CD1c-positive myeloid dendritic cell (primary cell): ENCODE measurements around the gene TRPV6.

ENCODE experiments used
- DNase-seq: peaks from one replicate; pipeline ENCODE4 v3.0.0-alpha.2; 2016; ENCODE audit errors: extremely low spot score

The TRPV6 gene

GRCh38 chr7:142883571-142884285 lies 1.8 kb downstream of the TRPV6 start:
- DNase-seq, result no peak

- no peak for DNase-seq
Observed at GRCh38 chr7:142883145-142883544, 2.4 kb downstream of the TRPV6 start.

- no peak for DNase-seq
Observed at GRCh38 chr7:142882338-142882678, 3.2 kb downstream of the TRPV6 start.

GRCh38 chr7:142881586-142882337 lies 3.8 kb downstream of the TRPV6 start:
- no peak for DNase-seq

GRCh38 chr7:142880876-142881505 lies 4.6 kb downstream of the TRPV6 start:
- peak; percentile 63 for DNase-seq

- no peak for DNase-seq
Observed at GRCh38 chr7:142879060-142879459, 6.5 kb downstream of the TRPV6 start.

GRCh38 chr7:142878315-142878714 lies 7.2 kb downstream of the TRPV6 start:
- no peak for DNase-seq

GRCh38 chr7:142876991-142877910 lies 8.3 kb downstream of the TRPV6 start:
- no peak for DNase-seq

GRCh38 chr7:142876236-142876960 lies 9.1 kb downstream of the TRPV6 start:
- no peak for DNase-seq

DNA sequence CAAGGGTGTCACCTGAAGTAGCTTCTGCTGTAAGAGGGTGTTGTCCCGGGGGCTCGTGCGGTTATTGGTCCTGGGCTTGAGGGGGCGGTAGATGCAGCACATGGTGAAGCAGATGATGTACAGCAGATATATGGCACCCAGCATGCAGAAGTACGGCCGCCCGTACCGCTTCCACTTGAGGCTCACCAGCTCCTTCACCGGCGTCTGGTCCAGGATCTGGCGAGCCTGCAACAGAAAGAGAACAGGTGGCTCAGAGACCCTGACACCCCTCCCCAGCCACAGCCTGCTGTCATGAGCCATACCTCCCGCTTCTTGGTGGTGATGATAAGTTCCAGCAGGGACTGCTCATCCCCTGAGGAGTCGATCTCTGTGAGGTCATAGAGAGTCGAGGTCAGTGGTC lies 10.1 kb downstream of the TRPV6 start:
- no peak for DNase-seq

DNA sequence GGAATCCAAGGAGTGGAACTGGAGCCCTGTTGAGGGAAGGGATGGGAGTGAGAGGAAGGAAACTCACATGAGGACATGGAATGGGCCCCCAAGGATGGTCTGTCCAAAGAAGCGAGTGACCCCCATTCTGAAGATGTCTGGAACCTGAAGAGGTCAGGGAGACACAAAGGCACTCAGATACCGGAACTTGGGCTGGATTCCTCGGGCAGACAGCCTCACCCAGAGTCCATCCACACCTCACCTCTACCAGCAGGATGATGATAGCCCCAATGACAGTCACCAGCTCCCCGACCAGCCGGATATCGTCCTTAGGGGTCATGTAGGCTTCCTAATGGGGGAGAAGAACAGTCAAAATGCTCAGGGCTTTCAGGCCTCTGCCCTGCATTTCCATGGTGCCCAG lies 10.7 kb downstream of the TRPV6 start:
- no peak for DNase-seq

DNA sequence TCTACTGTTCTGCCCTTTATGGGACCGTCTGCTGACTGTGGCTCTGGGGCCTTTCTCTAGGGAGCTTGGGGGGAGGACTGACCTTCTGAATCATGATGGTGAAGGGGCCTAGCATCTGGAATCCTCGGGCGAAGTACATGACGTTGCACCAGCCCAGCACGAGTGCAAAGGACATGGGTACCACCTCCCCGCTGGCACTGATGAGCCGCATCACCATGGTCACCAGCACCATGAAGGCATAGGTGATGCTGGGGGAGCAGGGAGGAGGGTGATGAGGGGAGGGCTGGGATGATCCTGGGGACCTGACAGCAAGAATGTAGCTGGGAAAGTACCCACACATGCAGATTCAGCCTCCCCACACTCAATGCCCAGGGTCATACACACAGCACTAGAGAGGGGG lies 11.1 kb downstream of the TRPV6 start:
- DNase-seq, result no peak

GRCh38 chr7:142873871-142874270 lies 11.7 kb downstream of the TRPV6 start:
- DNase-seq, result no peak

GRCh38 chr7:142873281-142873784 lies 12.2 kb downstream of the TRPV6 start:
- peak; percentile 23 for DNase-seq

DNA sequence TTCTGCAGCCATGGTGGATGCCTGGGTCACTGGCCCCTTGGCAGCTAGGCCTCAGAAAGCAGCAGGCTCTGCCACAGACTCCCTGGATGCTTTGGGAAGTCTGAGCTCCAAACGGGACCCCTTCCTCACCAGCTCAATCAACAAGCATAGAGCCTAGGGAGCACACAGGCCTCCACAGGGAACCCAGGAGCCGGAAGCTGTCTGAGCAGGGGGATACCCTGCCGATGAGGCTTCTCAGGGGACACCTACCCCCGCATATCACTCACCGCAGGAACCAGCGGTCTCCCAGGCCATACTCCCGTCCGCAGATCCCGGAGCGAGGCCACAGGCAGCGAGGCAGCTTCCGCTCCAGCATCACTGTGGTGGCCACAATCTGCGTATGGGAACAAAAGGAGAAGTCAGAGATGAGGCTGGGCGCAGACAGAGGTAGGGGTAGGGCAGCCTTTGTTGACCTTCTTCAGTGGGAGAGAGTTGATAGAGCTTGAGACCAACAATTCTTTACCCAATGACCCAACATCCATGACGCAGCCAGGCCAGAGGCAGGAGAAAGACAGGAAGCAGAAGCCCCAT lies 13.4 kb downstream of the TRPV6 start:
- no peak for DNase-seq

DNA sequence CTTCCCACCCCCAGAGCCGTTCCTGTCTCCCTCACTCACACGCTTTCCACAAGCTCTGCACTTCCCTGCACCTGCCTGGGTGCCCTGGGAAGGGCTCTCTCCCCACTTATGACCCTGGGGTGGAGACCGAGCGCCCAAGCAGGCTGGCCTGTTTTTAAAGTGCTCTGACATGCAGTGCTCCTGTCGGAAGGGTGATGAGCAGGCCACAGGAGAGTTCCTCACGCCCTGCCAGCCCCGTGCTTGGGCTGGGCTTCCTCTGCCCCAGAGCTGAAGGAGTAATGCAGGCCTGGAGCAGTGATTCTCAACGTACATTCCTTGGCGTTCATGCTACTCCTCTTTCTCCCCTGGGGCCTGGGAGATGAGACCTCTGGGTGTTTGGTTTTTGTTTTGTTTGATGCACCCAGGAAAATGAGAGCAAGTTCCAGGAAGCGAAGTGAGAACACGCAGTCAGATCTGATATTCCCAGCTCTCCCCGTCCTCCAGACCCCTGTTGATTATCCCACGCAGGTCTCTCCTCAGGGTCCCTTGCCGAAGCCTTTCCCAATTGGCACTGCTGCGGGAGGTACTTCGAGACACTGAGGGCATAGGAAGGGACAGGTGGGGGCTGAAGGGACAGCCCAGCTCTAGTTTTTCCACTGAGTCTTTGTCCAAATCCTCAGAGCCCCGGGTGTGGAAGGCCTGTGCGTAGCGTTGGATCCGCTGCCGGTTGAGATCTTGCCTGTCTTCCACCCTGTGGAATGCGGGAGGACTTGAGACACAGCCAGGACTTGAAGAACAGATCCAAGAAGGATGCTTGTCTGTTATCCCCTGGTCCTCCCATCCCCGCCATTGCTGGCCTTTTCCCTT lies 14.1 kb downstream of the TRPV6 start:
- DNase-seq, result no peak

- DNase-seq, result no peak
Observed at GRCh38 chr7:142870566-142871259, 14.8 kb downstream of the TRPV6 start.

DNA sequence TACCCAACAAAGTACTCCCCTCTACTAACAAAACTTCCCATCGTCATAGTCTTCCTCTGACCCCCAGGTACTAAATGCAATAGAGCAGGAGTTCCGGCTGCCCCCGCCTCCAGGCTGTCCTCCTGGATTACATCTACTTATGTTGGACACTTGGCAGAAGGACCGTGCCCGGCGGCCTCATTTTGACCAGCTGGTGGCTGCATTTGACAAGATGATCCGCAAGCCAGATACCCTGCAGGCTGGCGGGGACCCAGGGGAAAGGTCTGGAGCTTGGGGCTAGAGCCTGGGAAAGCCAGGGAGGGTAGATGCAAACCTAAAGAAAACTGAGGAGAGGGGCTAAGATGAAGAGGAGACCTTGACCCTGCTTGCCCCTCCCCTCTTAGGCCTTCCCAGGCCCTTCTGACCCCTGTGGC lies 15.4 kb downstream of the TRPV6 start:
- no peak for DNase-seq

GRCh38 chr7:142869434-142869833 lies 16.1 kb downstream of the TRPV6 start:
- DNase-seq, result no peak
